DMS79 (cell line): ENCODE data around the gene UCP2.

Source experiments
- DNase-seq: peaks from one replicate; lab custom pipeline; 2025; lab: John Stamatoyannopoulos, UW

Gene UCP2

DNA sequence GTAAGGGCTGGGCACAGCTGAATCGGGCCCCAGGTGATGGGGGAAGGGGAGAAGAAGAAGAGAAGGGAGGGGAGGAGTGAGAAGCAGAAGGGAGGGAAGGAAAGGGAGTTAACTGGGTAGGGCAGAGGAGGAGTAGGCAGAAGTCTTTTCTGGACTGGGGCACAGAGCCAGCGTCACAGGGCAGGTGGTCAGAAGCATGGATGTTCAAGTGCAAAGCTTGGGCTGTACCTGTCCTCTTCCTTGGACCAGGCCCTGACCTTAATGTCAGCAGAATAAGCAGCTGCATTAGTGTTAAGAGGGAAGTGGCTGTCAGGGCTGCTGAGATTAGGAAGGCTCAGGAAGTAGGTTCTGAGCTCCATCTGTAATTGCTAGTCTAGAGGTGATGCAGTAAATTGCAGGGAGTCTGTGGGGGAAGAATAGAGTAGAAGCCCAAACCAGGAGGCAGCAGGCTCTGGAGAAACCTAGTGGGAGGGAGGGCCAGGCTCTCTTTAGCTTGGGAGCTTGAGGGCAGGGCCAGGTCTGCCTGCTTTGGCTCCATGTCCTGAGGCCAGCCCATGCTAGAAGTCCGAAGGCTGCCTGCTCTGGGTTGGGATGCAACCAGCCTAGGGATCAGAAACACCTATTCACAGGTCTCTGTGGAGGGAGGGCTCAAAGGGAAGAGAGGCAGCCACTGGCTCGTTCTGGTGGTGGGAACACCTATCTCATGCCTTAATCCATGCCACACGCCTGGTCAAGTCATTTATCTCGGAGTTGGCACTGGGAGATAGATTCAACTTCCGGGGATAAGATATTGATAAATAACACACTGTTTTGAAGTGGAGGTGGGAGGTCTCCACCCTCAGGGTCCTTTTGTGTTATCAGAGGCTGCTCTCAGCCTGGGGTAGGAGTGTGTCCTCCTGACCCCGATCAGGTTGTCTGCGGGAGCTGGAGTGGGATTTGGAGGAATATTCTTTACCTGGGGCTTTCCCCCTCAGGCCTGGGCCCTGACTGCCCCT is 28.0 kb upstream of the UCP2 start:
- DNase-seq: no peak

DNA sequence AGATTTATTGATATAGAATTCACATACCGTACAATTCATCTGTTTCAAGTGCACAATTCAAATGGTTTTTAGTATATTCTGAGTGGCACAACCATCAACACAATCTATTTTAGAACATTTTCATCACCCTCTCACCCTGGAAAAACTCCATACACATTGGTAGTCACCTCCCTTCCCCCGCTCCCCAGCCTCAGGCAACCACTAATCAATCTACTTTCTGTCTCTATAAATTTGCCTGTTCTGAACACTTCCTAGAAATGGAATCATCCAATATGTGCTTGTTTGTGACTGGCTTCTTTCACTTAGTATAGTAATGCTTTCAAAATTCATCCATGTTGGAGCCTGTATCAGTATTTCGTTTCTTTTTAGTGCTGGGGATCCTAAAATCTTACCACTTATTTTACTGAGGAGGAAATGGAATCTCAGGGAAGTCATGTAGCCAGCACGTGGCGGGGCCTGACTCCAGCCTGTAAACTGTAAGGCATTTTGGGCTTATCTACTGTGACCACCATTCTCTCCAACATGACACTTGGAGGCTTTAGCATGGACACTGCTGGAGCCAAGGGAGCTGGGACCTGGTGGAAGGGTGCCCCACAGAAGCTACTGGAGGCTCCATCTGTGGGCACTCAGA is 27.1 kb upstream of the UCP2 start:
- no peak for DNase-seq

DNA sequence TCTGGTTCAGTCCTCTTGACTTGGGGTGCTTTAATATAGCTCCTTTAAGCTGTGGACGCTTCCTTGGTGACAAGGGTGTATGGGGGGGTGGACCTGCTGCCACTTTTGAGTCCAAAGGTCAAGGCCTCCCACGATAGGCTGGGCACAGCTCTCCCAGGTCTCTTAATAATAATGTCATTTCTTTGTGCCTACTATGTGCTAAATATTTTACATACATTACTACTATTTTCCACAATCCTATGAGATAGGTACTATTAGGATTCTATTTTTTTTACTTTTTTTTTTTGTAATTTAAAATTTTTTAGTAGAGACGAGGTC is 26.5 kb upstream of the UCP2 start:
- no peak for DNase-seq

DNA sequence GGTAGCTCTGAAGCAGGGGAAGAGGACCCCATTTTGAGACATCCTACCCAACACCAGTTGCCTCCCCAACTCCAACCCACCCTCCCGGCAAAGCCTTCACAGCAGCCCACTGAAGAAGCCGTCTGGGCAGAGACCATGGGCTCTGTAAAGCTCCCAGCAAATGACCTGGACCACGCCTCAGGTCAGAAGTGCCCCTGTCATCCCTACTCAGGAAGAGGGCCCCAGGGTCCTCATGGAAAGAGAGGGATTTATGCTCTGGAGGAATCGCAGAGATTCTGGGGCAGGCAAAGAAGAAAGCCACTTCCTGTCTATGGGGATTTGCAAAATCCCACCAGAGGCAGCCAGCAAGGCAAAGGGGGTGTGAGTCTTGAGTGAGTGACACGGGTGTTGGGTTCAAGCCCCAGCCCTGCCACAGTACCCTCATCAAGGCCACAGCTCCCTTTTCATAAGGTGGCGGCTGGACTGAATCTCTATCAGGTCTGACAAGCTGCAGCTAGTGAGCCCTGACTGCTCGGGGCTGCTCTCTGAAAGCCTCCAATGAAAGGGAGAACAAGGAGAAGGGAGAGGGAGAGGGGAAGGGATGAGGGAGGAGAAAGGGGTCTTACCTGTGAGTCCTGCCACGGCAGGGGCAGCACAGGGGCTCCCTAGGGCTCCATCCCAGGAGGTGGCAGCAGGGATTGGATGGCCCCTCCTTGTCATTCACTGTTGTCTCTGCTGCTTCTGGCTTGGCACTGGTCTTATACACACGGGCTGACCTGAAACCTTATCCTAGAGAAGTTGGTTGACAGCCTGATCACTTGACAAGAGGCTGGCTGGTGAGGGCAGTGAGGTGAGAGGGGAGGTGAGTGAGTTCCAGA is 26.0 kb upstream of the UCP2 start, which contains the start of gene UCP3:
TSS of gene UCP3 (minus strand) at position 713 of the 857 bp plus-strand sequence. CDS start 2,043 bp downstream, outside the sequence.
- DNase-seq: no peak

DNA sequence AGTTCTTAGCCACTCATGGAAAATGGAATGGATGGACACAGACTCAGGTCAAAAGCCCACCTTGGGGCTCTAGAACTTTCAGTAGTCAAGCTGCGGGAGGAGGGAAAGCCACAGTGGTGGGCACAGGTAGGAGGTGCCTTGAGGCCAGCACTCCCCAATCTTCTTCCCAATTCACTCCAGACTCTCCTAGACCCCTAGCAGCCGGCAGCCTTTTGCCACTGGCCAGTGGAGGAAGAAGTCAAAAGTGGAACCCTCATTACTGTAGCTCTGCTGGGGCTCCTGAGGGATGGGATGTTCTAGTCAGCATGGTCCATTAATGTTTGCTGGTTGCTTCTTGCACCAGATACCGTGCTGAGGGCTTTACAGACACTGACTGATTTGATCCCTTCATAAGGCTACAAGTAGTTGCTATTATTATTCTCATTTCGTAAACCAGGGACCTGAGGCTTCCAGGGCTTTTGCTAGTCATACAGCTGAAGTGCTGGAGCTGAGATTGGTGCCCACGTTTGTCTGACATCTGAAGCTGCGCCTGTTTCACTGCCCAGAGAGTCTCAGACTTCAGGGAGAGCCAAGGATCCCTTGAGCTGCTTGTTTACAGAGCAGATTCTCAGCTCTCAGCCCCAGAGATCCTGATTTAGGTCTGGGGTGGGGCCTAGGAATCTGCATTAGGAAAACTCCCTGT is 25.2 kb upstream of the UCP2 start:
- no peak for DNase-seq

DNA sequence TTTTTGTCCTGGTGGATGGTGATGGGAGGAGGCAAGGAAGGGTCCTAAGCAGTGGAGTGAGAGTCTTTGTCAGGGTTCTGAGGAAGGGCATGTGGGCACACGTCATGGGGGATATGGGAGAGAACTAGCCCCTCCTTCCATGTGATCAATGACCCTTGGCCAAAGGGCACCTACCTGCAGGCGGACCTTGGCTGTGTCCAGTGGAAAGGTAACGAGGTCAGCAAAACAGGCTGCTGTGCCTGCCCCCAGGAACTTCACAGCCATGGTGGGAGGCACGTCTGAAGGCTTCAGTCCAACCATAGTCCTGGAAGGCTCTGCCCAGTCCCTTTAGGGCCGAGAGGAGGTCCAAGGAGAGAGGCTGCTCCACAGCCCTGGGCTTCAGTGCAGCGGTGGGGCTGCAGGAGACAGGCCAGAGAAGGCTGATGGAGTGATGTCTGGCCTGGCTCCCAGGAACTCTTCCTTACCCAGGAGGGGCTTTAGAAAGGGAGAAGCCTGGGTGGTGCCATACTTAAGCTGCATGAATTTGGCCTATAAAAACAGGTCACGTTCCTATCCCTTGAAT is 24.2 kb upstream of the UCP2 start:
- no peak for DNase-seq

DNA sequence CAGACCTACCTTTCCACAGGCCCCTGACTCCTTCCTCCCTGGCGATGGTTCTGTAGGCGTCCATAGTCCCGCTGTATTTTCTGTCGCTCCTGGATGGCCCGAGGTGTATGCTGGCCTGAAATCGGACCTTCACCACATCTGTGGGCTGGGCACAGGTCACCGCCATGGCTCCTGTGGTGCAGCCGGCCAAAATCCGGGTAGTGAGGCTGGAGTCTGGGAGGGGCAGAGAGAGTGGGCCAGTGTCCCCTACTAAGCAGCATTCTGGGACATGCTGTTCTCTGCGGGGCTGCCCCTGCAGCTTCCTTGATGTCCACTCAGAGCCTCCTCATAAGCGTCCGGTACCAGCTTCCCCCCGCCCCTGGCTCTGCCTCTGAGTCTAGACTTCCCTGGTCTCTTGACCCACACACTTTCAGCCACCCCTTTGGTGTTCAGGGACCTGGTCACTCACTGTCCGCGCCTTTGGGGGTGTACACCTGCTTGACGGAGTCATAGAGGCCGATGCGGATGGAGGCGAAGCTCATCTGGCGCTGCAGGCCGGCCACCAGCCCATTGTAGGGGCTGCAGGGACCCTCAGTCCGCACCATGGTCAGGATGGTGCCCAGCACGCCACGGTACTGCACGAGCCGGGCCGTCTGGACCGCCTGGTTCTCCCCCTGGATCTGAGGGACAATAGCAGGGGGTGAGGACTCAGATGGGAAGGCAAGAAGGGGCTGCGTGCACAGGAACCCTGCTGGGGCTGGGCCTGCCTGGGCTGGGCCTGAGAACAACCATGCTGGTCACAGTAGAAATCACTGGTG is 23.3 kb upstream of the UCP2 start:
- DNase-seq: no peak

DNA sequence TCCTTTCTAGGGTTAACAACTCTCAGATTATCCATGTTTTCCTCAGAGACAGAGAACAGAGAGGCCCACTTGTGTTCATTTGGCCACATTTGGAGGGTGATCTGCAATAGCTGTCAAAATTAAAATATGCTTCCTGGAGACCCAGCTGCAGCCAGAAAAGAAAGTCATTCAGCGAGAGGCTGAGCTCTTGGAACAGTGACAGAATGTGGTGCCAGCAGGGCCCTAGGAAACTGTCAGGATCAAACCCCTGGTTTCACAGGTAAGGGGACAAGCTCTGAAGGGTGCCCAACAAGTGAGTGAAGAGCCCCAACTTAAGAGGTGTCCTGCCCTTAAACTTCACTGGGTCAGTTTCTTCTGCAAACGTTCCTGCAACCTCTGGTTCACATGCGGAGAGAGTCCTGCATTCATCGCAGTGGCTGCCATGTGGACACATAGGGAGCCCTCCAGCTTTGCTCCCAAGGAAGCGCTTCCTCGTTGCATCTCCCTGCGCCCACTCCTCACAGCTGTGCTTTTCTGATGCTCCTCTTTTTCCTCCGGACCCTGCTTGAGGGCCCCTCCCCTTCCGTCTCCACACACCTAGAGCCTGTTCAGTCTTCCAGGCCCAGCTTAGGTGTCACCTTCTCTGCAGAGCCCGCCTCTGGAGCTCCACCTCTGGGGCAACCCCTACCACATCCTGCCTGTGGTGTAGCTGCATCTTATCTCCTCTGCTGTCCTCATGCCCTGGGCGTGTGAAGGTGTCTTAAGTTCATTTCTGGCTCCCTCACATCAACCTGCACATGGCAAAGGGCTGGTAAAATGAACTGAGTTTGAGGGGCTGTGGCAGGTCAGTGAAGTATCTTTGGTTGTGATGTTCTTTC is 22.3 kb upstream of the UCP2 start:
- DNase-seq: no peak

DNA sequence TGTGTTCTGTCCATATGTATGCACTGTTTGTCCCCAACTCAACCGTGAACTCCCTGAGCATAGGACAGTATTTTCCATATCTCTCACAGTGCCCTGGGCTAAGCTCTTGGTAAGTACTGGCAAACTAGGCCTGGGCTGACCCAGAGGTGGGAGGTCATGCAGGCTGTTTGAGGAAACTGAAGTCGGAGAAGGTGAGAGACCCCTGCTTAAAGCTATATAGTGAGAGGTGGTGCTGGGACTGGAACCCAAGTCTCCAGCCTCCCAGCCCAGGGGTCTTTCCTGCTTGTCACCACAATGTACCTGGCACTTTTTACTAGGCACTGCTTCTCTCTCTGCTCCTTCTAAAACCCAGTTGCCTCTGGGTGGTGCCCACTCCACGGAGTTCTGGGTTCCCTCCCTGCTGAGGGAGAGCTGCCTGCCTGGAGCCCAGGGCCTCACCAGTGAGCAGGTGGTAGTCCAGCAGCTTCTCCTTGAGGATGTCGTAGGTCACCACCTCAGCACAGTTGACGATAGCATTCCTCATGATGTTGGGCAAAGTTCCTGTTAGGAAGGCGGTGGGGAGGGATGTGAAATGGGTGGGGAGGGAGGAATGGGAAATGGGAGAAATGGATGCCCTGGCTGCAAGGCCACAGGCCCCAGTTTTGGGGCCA is 21.5 kb upstream of the UCP2 start:
- DNase-seq: no peak

DNA sequence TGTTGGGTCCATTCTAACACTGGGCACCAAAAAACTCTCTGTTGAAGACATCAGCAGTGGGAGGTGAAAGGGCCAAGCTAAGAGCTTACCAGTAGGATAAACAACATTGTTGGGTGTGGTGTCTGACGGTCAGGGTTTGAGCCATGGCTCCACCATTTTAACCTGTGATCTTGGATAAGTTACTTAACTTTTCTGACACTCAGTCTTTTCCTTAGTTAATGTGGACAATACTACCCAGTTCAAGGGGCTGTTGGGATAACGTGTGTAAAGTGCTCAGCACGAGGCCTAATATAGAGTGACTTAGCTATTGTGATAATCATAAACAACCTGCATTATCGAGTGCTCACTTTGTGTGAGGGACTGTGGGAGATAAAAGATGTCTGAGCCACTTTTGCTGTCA is 20.2 kb upstream of the UCP2 start:
- DNase-seq: no peak

DNA sequence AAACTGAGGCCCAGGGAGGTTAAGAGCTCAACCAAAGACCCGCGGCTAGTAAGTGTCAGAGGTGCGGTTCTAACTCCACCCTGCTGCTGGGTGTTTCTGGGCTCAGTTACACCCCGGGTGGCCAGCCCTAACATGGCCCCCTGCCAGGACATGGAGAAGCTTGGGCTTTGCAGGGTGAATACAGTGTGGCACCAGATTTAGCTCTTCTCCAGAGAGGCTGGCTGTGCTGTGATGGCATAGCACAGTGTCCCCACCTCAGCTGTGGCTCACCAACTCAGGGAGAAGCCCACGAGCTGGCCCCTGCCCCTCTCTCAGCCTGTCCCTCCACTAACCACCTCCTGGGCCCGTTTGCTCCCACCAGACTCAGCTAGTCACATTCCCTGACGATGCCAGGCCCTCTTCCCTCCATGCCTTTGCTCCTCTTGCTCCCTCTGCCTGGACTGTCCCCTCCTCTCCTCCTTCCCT is 19.2 kb upstream of the UCP2 start:
- no peak for DNase-seq

DNA sequence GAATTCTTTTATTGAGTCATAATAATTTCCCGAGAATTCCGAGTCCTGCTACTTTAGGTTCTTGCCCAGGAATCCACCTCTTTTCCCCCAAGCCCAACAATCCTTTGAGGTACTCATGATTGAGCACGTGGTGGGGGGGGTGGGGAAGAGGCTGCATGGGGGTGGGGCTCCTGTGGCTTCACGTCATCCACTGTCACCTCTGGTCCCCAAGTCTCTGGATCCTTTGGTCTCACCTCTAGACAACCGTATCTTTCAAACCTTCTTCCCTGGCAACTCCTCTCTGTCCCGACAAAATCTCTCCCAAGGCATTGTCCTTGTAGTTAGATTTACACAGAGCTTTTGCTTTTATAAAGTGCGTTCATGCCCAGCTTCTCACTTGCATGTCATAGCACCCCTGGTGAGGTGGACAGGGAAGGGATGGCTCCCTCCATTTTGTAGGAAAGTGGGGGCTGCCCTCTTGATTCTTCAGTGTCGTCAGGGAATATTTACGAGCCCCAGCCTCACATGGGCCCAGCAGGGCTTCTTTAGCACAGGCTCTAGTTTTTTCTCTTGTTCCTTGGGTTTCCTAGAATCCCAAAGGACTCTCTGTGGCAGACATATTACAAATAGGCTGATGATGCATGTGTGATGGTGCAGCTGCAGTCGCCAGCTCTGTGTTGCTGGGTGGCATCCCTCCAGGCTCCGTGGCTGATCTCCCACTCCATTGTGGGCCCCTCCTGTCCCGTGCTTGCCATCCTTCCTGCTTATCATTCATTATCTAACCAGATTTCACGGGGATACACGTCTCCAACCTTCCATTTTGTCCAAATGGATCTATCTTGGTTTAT is 17.9 kb upstream of the UCP2 start:
- no peak for DNase-seq

DNA sequence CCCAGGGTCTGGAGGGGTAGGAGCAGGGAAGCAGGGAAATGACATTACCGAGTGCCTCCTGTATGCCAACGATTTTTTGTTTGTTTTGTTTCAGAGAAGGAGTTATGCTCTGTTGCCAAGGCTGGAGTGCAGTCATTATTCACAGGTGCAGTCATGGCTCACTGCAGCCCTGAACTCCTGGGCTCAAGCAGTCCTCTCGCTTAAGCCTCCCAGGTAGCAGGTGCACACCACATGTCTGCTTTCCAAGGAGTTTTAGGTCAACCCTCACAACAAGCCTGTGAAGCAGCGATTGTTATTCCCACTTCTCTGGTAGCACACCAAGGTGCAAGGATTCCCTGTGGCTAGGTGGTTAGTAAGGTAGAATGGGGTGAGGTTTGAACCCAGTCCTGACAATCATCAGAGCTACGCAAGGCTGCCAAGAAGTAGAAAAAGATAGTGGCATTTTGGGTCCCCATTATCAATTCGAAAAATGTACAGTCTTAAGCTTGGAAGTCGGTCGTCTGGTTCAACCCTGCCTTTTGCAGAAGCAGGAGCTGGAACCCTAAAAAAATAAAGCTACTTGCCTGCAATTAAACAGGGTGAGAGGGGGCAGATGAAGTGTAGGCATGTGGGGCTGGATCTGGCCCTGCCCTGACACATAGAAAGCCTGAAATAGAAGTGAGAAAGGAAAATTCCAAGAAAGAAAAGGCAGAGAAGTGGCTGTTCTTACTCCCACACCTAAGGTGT is 17.1 kb upstream of the UCP2 start:
- DNase-seq: peak; percentile 91

DNA sequence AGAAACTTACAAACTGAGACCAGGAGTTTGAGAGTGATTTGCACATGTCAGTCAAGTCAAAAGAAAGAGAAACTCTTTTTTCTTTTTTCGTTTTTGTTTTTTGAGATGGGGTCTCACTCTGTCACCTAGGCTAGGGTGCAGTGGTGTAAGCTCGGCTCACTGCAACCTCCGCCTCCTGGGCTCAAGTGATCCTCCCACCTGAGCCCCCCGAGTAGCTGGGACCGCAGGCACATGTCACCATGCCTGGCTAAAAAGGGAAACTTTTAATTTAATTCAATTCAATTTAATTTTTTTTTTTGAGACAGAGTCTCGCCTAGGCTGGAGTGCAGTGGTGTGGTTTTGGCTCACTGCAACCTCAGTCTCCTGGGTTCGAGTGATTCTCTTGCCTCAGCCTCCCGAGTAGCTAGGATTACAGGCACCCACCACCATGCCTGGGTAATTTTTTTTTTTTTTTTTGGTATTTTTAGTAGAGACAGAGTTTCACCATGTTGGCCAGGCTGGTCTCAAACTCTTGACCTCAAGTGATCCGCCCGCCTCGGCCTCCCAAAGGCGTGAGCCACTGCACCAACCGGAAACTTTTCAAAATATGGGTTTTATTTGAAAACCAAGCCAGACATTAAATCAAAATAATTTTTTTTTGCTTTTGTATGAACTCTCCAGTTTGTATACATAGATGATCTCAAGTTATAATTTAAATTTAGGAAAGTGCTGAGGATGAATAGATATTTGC is 16.4 kb upstream of the UCP2 start:
- no peak for DNase-seq

DNA sequence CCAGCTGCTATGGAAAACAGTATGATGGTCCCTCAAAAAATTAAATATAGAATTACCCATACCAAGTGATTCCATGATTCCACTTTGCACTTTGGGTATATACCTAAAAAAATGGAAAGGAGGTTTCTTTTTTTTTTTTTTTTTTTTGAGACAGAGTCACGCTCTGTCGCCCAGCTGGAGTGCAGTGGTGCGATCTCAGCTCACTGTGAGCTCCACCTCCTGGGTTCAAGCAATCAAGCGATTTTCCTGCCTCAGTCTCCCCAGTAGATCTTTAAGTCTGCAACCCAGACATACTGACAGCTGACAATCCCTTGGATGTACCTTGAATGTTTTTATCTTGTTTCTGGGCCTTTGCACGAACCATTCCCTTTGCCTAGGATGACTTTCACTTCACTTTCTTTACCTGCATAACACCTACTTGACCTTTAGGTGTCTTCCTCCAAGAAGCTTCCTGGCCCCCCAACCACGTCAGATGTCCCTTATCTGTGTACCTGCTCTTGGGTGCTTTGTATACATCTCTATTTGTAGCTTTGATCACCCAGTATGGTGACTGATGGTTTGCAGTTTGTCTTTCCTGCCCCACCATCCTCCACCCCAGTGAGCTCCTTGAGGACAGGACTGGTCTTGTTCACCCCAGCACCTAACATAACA is 14.6 kb upstream of the UCP2 start:
- DNase-seq: no peak

DNA sequence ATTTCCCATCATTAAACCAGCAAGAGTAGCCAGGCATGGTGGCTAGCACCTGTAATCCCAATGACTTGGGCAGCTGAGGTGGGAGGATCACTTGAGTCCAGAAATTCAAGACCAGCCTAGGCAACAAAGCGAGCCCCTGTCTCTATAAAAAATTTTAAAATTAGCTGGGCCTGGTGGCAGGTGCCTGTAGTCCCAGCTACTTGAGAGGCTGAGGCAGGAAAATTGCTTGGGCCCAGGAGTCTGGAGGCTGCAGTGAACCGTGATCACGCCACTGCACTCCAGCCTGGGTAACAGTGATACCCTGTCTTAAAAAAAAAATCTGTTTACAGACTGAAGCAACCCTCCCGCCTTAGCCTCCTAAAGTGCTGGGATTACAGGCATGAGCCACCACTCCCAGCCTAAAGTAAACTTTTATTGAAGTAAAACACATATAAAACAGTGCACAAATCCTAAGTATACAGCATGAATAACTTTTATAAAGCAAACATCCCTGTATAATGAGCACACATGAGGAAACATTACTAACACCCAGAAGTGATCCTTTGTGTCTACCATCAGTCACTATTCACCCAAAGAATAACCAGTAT is 13.6 kb upstream of the UCP2 start:
- DNase-seq: peak; percentile 41
